ENCODE data around the gene CTLA4. TPM values are rescaled to one million over a fixed set of nuclear protein-coding genes. Genes with fewer than 3 reads are reported as not detected.

The CTLA4 gene
- total RNA-seq, 4 donors from 2014 or later, result 0.33 TPM; not detected in 3

GRCh38 chr2:203886661-203887151 is 19.1 kb downstream of the CTLA4 start:
- H3K9me3 ChIP-seq, result no peaks in the 10 kb centered on the region
- peaks cover 0 to 62% (median 46%) of the 10 kb centered on the region in 4 donors for H3K4me1 ChIP-seq
- H3K4me3 ChIP-seq, result no peak overlapping the region
- no peak for DNase-seq (ENCODE audit: extremely low spot score)
- intact Hi-C loops (cut with DNase I), result no loop called here
- TF ChIP-seq POLR2A (IDR thresholded peaks at IDR 0.05; ENCODE audit: low read depth), result no peak
- TF ChIP-seq POLR2AphosphoS5 (IDR thresholded peaks at IDR 0.05), result no peak
- TF ChIP-seq CTCF (IDR thresholded peaks at IDR 0.05), result no peak
- no peak for TF ChIP-seq EP300 (IDR thresholded peaks at IDR 0.05)
- peak overlapping the region; percentile 23 to 57 (median 46) for H3K27ac ChIP-seq (replicated peaks in 1 of 4)
- WGBS, result 91% methylated on average over 3 of the region's 3 CpGs
- no peaks in the 10 kb centered on the region for H3K36me3 ChIP-seq
- H3K27me3 ChIP-seq, result no peaks in the 10 kb centered on the region

- no peak overlapping the region for H3K4me3 ChIP-seq
- no peak for TF ChIP-seq CTCF (IDR thresholded peaks at IDR 0.05)
- TF ChIP-seq POLR2AphosphoS5 (IDR thresholded peaks at IDR 0.05), result no peak
- no peaks in the 10 kb centered on the region for H3K36me3 ChIP-seq
- H3K27me3 ChIP-seq, result no peaks in the 10 kb centered on the region
- peaks cover 0 to 63% (median 39%) of the 10 kb centered on the region in 4 donors for H3K4me1 ChIP-seq
- no peaks in the 10 kb centered on the region for H3K9me3 ChIP-seq
- peak overlapping the region; percentile 23 to 57 (median 46) for H3K27ac ChIP-seq (replicated peaks in 1 of 4)
- intact Hi-C loops (cut with DNase I), result no loop called here
- DNase-seq (ENCODE audit: extremely low spot score), result no peak
Observed at GRCh38 chr2:203887677-203888076, 20.1 kb downstream of the CTLA4 start.

- no peak for TF ChIP-seq POLR2A (IDR thresholded peaks at IDR 0.05; ENCODE audit: low read depth)
- no peak for TF ChIP-seq EP300 (IDR thresholded peaks at IDR 0.05)
- no peak for TF ChIP-seq POLR2AphosphoS5 (IDR thresholded peaks at IDR 0.05)
- TF ChIP-seq CTCF (IDR thresholded peaks at IDR 0.05), result no peak
- Histone ChIP-seq H3K27me3 (no peaks in the 10 kb centered on the region), H3K36me3 (no peaks in the 10 kb centered on the region), H3K4me1 (peaks cover 0 to 65% (median 38%) of the 10 kb centered on the region in 4 donors), H3K27ac (replicated peaks in 1 of 4) (no peak overlapping the region), H3K4me3 (no peak overlapping the region), H3K9me3 (no peaks in the 10 kb centered on the region)
- intact Hi-C loops (cut with DNase I), result no loop called here
- 96% methylated on average over 1 of the region's 1 CpG for WGBS
- DNase-seq (ENCODE audit: extremely low spot score), result no peak
Observed at GRCh38 chr2:203889542-203889941, 22.0 kb downstream of the CTLA4 start.

GRCh38 chr2:203889944-203890343 is 22.4 kb downstream of the CTLA4 start:
- H3K4me1 ChIP-seq, result peaks cover 0 to 65% (median 38%) of the 10 kb centered on the region in 4 donors
- no peaks in the 10 kb centered on the region for H3K36me3 ChIP-seq
- no peak for DNase-seq (ENCODE audit: extremely low spot score)
- WGBS, result 88% methylated on average over 1 of the region's 1 CpG
- TF ChIP-seq EP300 (IDR thresholded peaks at IDR 0.05) (no peak), CTCF (IDR thresholded peaks at IDR 0.05) (no peak), POLR2AphosphoS5 (IDR thresholded peaks at IDR 0.05) (no peak), POLR2A (IDR thresholded peaks at IDR 0.05; ENCODE audit: low read depth) (no peak)
- no peak overlapping the region for H3K4me3 ChIP-seq
- no peaks in the 10 kb centered on the region for H3K27me3 ChIP-seq
- intact Hi-C loops (cut with DNase I), result no loop called here
- no peaks in the 10 kb centered on the region for H3K9me3 ChIP-seq
- no peak overlapping the region for H3K27ac ChIP-seq (replicated peaks in 1 of 4)

GRCh38 chr2:203890733-203891132 is 23.2 kb downstream of the CTLA4 start:
- TF ChIP-seq EP300 (IDR thresholded peaks at IDR 0.05) (no peak), POLR2AphosphoS5 (IDR thresholded peaks at IDR 0.05) (no peak), POLR2A (IDR thresholded peaks at IDR 0.05; ENCODE audit: low read depth) (no peak), CTCF (IDR thresholded peaks at IDR 0.05) (no peak)
- peak; percentile 10 for DNase-seq (ENCODE audit: extremely low spot score)
- peaks cover 0 to 65% (median 38%) of the 10 kb centered on the region in 4 donors for H3K4me1 ChIP-seq
- no peak overlapping the region for H3K27ac ChIP-seq (replicated peaks in 1 of 4)
- no peaks in the 10 kb centered on the region for H3K9me3 ChIP-seq
- no peak overlapping the region for H3K4me3 ChIP-seq
- intact Hi-C loops (cut with DNase I), result no loop called here
- no peaks in the 10 kb centered on the region for H3K27me3 ChIP-seq
- H3K36me3 ChIP-seq, result no peaks in the 10 kb centered on the region
- 60% methylated on average over 1 of the region's 1 CpG for WGBS

Data from esophagus muscularis mucosa (tissue), 4 donors.